PC-3 (cell line): Measurements from ENCODE around the gene FAM20B. TPM values are rescaled to one million over a fixed set of nuclear protein-coding genes. Genes with fewer than 3 reads are reported as not detected.

Experiments
- ATAC-seq: fragments of 200-7000 bp; cut with Tn5 transposase; 2 replicates; pipeline ENCODE4 v1.9.1; 2020; ENCODE audit warnings: mild to moderate bottlenecking, moderate library complexity
- BruUV-seq: library from RNA; stranded (reverse); fragments of 400-500 nt; replicated peaks from 2 replicates; lab custom pipeline; 2021; lab: Mats Ljungman, UMichigan
- CTCF ChIA-PET: fragments of 300-600 bp; sonication (Branson Sonifier 250); formaldehyde crosslinking; loops from one replicate; lab custom pipeline; 2022; ENCODE audit warnings: antibody characterized with exemption; lab: Charles Lee
- POLR2A ChIA-PET: fragments of 300-600 bp; sonication (Branson Sonifier 250); formaldehyde crosslinking; loops from one replicate; lab custom pipeline; 2022; ENCODE audit warnings: antibody characterized with exemption; ENCODE audit not compliant: unreplicated experiment; lab: Charles Lee
- DNase-seq: peaks from one replicate; pipeline ENCODE4 v3.0.0-alpha.2; 2015
- H2AFZ ChIP-seq: fragments of 300-600 bp; sonication (generic); 2 replicates; pipeline ENCODE4 v1.6.0; 2016; ENCODE audit warnings: antibody characterized with exemption, low read length
- H3F3A ChIP-seq: fragments of 300-600 bp; sonication (generic); one replicate; pipeline ENCODE4 v1.6.0; 2017; ENCODE audit warnings: antibody characterized with exemption, low read length, control low read depth, mild to moderate bottlenecking; ENCODE audit not compliant: unreplicated experiment
- H3K27ac ChIP-seq: fragments of 300-600 bp; sonication (generic); 2 replicates; pipeline ENCODE4 v1.5.1; 2016; ENCODE audit warnings: mild to moderate bottlenecking, low read length
- H3K27me3 ChIP-seq: fragments of 300-600 bp; sonication (generic); 2 replicates; pipeline ENCODE4 v1.6.1; 2016; ENCODE audit warnings: low read length, mixed read lengths
- H3K36me3 ChIP-seq: fragments of 300-600 bp; sonication (generic); 2 replicates; pipeline ENCODE4 v1.6.1; 2016; ENCODE audit warnings: low read depth, mixed run types, low read length, mixed read lengths
- H3K4me1 ChIP-seq: fragments of 300-600 bp; sonication (generic); 2 replicates; pipeline ENCODE4 v1.5.1; 2016; ENCODE audit warnings: low read length; ENCODE audit not compliant: insufficient read depth
- H3K4me2 ChIP-seq: fragments of 300-600 bp; sonication (generic); 2 replicates; pipeline ENCODE4 v1.6.0; 2016; ENCODE audit warnings: low read length
- H3K4me3 ChIP-seq: fragments of 300-600 bp; sonication (generic); 2 replicates; pipeline ENCODE4 v1.5.1; 2016; ENCODE audit warnings: mild to moderate bottlenecking, low read length, mixed read lengths
- H3K79me2 ChIP-seq: fragments of 300-600 bp; sonication (generic); 2 replicates; pipeline ENCODE4 v1.6.1; 2017; ENCODE audit warnings: low read length, mixed read lengths
- H3K9ac ChIP-seq: fragments of 300-600 bp; sonication (generic); 2 replicates; pipeline ENCODE4 v1.6.0; 2016; ENCODE audit warnings: mild to moderate bottlenecking, low read length
- H3K9me2 ChIP-seq: fragments of 300-600 bp; sonication (generic); replicated peaks from 2 replicates; pipeline ENCODE4 v1.6.1; 2016; ENCODE audit warnings: mixed run types, low read length, mixed read lengths
- H3K9me3 ChIP-seq: fragments of 300-600 bp; sonication (generic); 2 replicates; pipeline ENCODE4 v1.6.1; 2016; ENCODE audit warnings: low read length, mixed read lengths
- H4K20me1 ChIP-seq: fragments of 300-600 bp; sonication (generic); 2 replicates; pipeline ENCODE4 v1.6.1; 2016; ENCODE audit warnings: low read length, mixed read lengths
- EZH2 ChIP-seq: fragments of 300-600 bp; sonication (generic); IDR thresholded peaks from one replicate; pipeline ENCODE4 v1.6.1; 2017; ENCODE audit warnings: antibody characterized with exemption, mild to moderate bottlenecking, low read length; ENCODE audit not compliant: unreplicated experiment
- EZH2phosphoT487 ChIP-seq: fragments of 300-600 bp; sonication (generic); IDR thresholded peaks from 2 replicates; pipeline ENCODE4 v1.6.1; 2018; ENCODE audit warnings: mild to moderate bottlenecking, antibody characterized with exemption, low read length, borderline replicate concordance
- intact Hi-C: fragments of 100-400 bp; cut with micrococcal nuclease; formaldehyde crosslinking; loops from 2 replicates; pipeline ENCODE4 v1.9.0; 2023
- total RNA-seq: library from RNA; depleted of rRNA; stranded (reverse); fragments of >200 nt; gene quantifications from 2 replicates; pipeline ENCODE4 v1.2.3, GENCODE V29; 2014
- TF ChIP-seq, protein P1 (sequence below): fragments of 300-600 bp; sonication (generic); conservative IDR thresholded peaks from 2 replicates; pipeline ENCODE4 v1.5.1; 2017; ENCODE audit warnings: antibody characterized with exemption, low read depth, mild to moderate bottlenecking, low read length

The FAM20B gene
- total RNA-seq, 1 experiment from 2014 or later: 21.1 TPM

DNA sequence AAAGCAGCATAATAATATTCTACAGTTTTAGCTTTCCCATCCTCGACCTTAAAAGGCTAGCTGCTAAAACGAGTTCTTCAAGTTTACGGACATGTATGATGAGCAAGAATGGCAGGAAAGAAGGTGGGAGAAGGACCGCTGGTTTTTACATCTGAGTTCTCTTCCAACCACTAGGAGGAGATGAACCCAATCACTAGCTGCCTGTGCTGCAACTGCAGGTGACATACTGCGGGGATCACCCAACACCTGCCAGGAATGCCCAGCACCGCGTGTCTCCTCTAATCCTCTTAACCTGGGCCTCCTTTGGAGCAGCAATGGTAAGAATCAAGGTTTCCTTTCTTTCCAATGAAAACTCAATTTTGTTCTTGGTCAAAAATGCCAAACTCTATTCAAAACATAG is 79.7 kb downstream of the FAM20B start:
- H3K4me1 ChIP-seq: no peaks in the 10 kb centered on the region
- no TSS peak for BruUV-seq
- H3K4me3 ChIP-seq: no peak overlapping the region
- no peak overlapping the region for H3K4me2 ChIP-seq
- peaks cover 14% of the 10 kb centered on the region for H3K36me3 ChIP-seq
- 0 out of 2 replicates have a peak, but pooled peaks cover 4% of the 10 kb centered on the region for H4K20me1 ChIP-seq
- peak; percentile 37 for ATAC-seq
- CTCF ChIA-PET: no interaction called here
- H2AFZ ChIP-seq: no peak overlapping the region
- no peak overlapping the region for H3K27ac ChIP-seq
- POLR2A ChIA-PET: no interaction called here
- TF ChIP-seq EZH2: no peak
- TF ChIP-seq, protein P1, sequence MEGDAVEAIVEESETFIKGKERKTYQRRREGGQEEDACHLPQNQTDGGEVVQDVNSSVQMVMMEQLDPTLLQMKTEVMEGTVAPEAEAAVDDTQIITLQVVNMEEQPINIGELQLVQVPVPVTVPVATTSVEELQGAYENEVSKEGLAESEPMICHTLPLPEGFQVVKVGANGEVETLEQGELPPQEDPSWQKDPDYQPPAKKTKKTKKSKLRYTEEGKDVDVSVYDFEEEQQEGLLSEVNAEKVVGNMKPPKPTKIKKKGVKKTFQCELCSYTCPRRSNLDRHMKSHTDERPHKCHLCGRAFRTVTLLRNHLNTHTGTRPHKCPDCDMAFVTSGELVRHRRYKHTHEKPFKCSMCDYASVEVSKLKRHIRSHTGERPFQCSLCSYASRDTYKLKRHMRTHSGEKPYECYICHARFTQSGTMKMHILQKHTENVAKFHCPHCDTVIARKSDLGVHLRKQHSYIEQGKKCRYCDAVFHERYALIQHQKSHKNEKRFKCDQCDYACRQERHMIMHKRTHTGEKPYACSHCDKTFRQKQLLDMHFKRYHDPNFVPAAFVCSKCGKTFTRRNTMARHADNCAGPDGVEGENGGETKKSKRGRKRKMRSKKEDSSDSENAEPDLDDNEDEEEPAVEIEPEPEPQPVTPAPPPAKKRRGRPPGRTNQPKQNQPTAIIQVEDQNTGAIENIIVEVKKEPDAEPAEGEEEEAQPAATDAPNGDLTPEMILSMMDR: peak; percentile 60
- no peaks in the 10 kb centered on the region for H3K27me3 ChIP-seq
- no peaks in the 10 kb centered on the region for H3K9me3 ChIP-seq
- no peaks in the 10 kb centered on the region for H3K79me2 ChIP-seq
- no peaks in the 10 kb centered on the region for H3K9me2 ChIP-seq
- peak; percentile 63 for DNase-seq
- no peak overlapping the region for H3K9ac ChIP-seq
- intact Hi-C loops: no loop called here
- no peaks in the 10 kb centered on the region for H3F3A ChIP-seq

DNA sequence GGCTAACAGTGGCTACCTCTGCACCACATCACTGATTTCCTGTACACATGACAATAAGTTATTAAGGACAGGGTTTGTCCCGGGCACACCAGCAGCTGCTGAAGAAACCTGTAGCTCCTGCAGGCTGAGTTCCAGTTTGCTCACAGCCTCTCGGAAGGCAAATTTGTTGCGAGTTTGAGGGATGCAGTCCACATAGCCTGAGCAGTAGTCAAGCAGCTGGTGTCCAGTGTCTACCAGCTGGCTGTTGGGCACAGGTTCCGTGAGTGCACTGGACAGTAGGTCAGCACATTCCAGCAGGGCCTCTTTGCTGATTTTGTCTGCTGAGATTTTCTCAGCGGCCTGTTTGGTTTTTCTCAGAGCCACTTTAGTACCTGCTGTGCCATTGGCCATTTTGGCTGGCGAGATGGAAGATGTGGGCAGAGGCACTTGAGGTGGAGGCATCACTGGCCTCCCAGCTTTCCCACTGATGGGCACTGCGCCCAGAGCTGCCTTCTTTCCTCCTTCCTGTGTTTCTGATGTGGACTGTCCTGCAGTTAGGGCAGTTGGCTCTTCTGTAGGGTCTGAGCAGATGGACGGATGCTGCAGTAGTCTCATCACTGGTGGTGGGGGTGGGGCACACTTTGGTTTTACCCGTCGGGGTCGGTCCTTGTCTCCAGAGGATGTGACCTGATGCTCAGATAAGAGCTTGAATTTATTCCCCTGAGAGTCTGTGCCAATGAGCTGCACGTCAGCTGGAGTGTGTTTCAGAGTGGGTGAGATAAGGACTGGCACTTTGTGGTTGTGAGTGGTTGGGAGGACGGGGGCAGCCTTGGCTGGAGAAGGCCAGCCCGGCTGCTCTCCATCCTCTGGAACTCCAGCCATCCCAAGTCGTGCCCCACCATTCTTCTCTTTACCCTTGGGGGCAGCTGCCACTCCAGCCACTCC is 82.3 kb downstream of the FAM20B start:
- Histone ChIP-seq H3K4me3 (no peak overlapping the region), H4K20me1 (0 out of 2 replicates have a peak, but pooled peaks cover 4% of the 10 kb centered on the region), H3K4me1 (no peaks in the 10 kb centered on the region), H3K9me2 (no peaks in the 10 kb centered on the region), H3K27me3 (no peaks in the 10 kb centered on the region), H3K36me3 (peaks cover 19% of the 10 kb centered on the region), H3K4me2 (no peak overlapping the region), H3K9me3 (no peaks in the 10 kb centered on the region), H3K9ac (no peak overlapping the region), H3K27ac (no peak overlapping the region), H3F3A (no peaks in the 10 kb centered on the region), H3K79me2 (no peaks in the 10 kb centered on the region), H2AFZ (no peak overlapping the region)
- ChIA-PET CTCF (no interaction called here), POLR2A (interaction anchor here (0.6 kb wide), 1 partner anchor 192 kb away, joined by 6 read pairs; no protein-coding TSS in a partner anchor)
- BruUV-seq: no TSS peak
- intact Hi-C loops: no loop called here
- TF ChIP-seq EZH2 (no peak), EZH2phosphoT487 (no peak)
- TF ChIP-seq, protein P1: no peak
- DNase-seq: no peak
- ATAC-seq: no peak

DNA sequence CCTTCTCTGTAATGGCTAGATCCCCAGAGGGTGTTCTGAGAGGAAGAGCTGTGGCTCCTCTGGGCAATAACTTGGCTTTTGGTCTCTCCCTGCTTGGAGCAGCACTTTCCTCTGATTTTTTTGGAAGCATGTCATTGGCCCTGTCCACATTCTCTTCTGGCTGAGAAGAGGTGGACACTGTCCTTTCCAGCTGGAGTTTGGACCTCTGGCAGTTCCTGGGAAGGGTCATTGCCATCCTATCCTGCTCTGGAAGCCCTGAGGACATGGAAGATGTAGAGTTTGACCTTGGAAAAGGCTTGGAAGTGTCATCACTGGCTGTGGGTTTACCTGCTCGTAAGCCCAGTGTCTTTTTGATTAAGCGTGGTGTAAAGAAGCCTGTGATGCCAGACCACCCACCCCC is 83.0 kb downstream of the FAM20B start:
- Histone ChIP-seq H3K4me2 (no peak overlapping the region), H3K79me2 (no peaks in the 10 kb centered on the region), H3F3A (no peaks in the 10 kb centered on the region), H3K4me1 (no peaks in the 10 kb centered on the region), H2AFZ (no peak overlapping the region), H3K27me3 (no peaks in the 10 kb centered on the region), H3K27ac (no peak overlapping the region), H3K4me3 (no peak overlapping the region), H3K9me2 (no peaks in the 10 kb centered on the region), H4K20me1 (0 out of 2 replicates have a peak, but pooled peaks cover 4% of the 10 kb centered on the region), H3K9me3 (no peaks in the 10 kb centered on the region), H3K9ac (no peak overlapping the region), H3K36me3 (peaks cover 19% of the 10 kb centered on the region)
- ChIA-PET CTCF (no interaction called here), POLR2A (no interaction called here)
- DNase-seq (no peak), ATAC-seq (no peak)
- TF ChIP-seq EZH2phosphoT487 (no peak), EZH2 (no peak)
- TF ChIP-seq, protein P1: no peak
- BruUV-seq: no TSS peak
- intact Hi-C loops: no loop called here
